ENCODE measurements around the gene CRYGA.

CRYGA gene

DNA sequence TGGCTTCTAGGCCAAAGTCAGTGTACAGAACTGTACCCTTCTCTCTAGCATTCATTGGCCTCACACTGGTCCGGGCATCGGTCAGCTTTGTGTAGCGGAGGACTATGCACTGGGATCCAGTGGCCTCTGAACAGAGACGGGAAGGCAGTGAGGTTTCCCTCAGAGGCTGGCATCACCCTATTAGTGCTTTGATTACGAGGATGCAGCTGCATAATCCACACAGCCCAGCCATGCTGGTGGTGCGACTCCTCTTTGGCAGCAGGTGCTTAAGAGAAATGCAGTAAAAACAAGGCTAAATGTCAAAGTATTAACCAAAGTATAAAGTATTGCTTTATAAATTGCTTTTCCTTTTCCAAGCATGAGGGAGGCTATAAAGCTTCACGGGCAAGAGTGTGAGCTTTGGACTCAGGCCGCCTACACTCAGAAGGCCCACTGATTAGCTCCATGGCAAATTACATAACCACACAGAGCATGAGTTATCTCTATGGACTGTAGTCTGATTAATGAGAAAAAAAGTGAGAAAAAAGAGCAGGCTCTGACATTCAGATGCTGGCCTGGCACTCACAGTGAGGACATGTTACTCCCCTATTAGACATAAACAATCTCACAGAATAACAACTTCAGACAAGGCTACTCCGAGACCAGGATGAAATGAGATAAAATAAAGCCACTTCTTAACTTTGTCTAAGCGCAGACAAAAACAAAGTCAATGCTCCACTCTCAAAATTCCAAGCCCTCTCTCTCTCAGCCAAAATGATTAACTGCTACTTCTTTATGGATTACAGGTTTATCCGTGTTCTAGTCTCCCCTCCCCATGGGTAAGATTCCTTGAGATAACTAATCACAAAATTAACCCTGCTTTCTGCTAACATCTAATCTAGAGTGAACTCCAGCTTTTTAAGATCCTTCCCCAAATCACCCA is 27.3 kb downstream of the CRYGA start:
- no peaks in the 10 kb centered on the region for H3K4me1 ChIP-seq (ENCODE audit: insufficient read depth, poor library complexity, severe bottlenecking)
- H3K4me3 ChIP-seq (ENCODE audit: severe bottlenecking): no peak overlapping the region
- H3K36me3 ChIP-seq (ENCODE audit: low read depth): no peaks in the 10 kb centered on the region
- no peak overlapping the region for H3K27ac ChIP-seq (ENCODE audit: poor library complexity, severe bottlenecking)
- TF ChIP-seq CTCF (IDR thresholded peaks at IDR 0.05; ENCODE audit: poor library complexity, severe bottlenecking): no peak
- no peak for DNase-seq (ENCODE audit: low spot score)
- ATAC-seq (ENCODE audit: low read depth): no peak
- no peaks in the 10 kb centered on the region for H3K27me3 ChIP-seq (ENCODE audit: insufficient read depth, poor library complexity, severe bottlenecking)
- no peaks in the 10 kb centered on the region for H3K9me3 ChIP-seq (ENCODE audit: severe bottlenecking)

- H3K4me3 ChIP-seq (ENCODE audit: severe bottlenecking): no peak overlapping the region
- DNase-seq (ENCODE audit: low spot score) (no peak), ATAC-seq (ENCODE audit: low read depth) (no peak)
- H3K4me1 ChIP-seq (ENCODE audit: insufficient read depth, poor library complexity, severe bottlenecking): peaks cover 4% of the 10 kb centered on the region
- TF ChIP-seq CTCF (IDR thresholded peaks at IDR 0.05; ENCODE audit: poor library complexity, severe bottlenecking): no peak
- no peaks in the 10 kb centered on the region for H3K27me3 ChIP-seq (ENCODE audit: insufficient read depth, poor library complexity, severe bottlenecking)
- no peaks in the 10 kb centered on the region for H3K9me3 ChIP-seq (ENCODE audit: severe bottlenecking)
- no peaks in the 10 kb centered on the region for H3K36me3 ChIP-seq (ENCODE audit: low read depth)
- H3K27ac ChIP-seq (ENCODE audit: poor library complexity, severe bottlenecking): no peak overlapping the region
Observed at GRCh38 chr2:208134928-208135586, 28.3 kb downstream of the CRYGA start.

GRCh38 chr2:208130712-208131110 is 32.7 kb downstream of the CRYGA start:
- Histone ChIP-seq H3K9me3 (ENCODE audit: severe bottlenecking) (no peaks in the 10 kb centered on the region), H3K4me3 (ENCODE audit: severe bottlenecking) (no peak overlapping the region), H3K27ac (ENCODE audit: poor library complexity, severe bottlenecking) (peak overlapping the region; percentile 50), H3K27me3 (ENCODE audit: insufficient read depth, poor library complexity, severe bottlenecking) (no peaks in the 10 kb centered on the region), H3K4me1 (ENCODE audit: insufficient read depth, poor library complexity, severe bottlenecking) (peaks cover 7% of the 10 kb centered on the region), H3K36me3 (ENCODE audit: low read depth) (no peaks in the 10 kb centered on the region)
- no peak for ATAC-seq (ENCODE audit: low read depth)
- no peak for DNase-seq (ENCODE audit: low spot score)
- TF ChIP-seq CTCF (IDR thresholded peaks at IDR 0.05; ENCODE audit: poor library complexity, severe bottlenecking): no peak

DNA sequence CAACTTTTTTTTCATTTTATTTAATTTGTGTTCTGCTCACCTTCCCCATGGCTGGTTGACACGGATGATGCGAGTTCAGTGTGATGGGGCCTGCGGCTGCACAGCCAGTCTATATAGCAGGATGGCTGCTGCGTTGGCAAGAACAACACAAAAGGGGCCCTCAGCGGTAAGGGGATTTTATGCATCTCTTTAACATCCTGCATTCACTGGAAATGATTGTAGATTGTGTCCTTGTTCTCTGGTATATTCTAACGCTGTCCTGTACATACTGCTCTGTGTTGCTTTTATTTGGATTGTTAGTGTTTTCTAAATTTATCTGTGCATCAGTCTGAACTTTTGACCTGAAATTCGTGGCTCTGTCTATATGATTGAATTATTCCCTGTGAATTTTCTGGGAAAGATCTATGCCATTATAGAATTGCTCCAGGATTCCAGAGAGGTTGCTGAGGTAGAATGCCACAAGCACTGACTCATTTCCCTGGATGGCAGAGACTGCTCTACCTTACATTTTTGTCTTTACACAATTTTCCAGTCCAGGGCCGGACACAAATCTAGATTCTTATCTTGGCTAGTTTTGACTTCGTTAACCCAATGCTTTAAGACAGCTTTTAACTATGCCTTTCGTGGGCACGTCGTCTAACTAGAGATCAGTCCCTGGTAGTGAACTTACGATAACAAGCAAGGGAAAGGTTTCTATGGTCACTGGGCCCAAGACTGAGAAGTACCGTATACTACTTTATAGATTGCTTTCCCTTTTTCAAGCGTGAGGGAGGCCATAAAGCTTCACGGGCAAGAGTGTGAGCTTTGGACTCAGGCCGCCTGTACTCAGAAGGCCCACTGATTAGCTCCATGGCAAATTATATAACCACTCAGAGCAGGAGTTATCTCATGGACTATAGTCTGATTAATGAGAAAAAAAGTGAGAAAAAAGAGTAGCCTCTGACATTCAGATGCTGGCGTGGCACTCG is 33.4 kb downstream of the CRYGA start, which contains the start of gene CRYGC:
TSS of gene CRYGC (minus strand) at position 85 of the 968 bp plus-strand sequence. CDS start at position 49, 36 bp downstream.
- H3K36me3 ChIP-seq (ENCODE audit: low read depth): no peaks in the 10 kb centered on the region
- no peaks in the 10 kb centered on the region for H3K9me3 ChIP-seq (ENCODE audit: severe bottlenecking)
- DNase-seq (ENCODE audit: low spot score) (no peak), ATAC-seq (ENCODE audit: low read depth) (peak; percentile 97)
- H3K4me3 ChIP-seq (ENCODE audit: severe bottlenecking): no peak within 1 kb of the TSS
- TF ChIP-seq CTCF (IDR thresholded peaks at IDR 0.05; ENCODE audit: poor library complexity, severe bottlenecking): no peak
- peaks cover 7% of the 10 kb centered on the region for H3K4me1 ChIP-seq (ENCODE audit: insufficient read depth, poor library complexity, severe bottlenecking)
- no peaks in the 10 kb centered on the region for H3K27me3 ChIP-seq (ENCODE audit: insufficient read depth, poor library complexity, severe bottlenecking)
- H3K27ac ChIP-seq (ENCODE audit: poor library complexity, severe bottlenecking): peak within 1 kb of the TSS; percentile 50

All from RWPE2 (cell line).